ENCODE results near the gene SPATA16. TPM values are rescaled to one million over a fixed set of nuclear protein-coding genes. Genes with fewer than 3 reads are reported as not detected.

Gene SPATA16
- total and polyA plus RNA-seq, 2 experiments from 2014 or later: not detected

DNA sequence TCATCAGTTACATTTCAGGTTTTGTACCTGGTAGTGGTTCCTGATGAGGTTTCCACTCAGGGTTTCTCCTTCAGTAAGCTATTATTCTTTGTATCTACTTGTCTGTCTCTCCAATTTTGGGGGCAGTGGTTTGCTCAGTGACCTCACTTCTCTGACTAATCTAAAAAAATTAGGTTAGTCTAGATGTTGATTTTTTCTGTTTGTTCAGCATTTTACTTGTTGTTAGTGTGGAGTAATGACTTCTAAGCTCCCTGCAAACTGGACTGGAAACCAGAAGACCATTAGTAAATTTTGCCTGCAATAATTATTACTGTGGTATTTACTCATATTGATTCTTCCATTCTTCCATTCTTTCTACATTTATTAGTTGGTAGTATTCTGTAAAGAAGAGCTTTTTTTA lies 139.4 kb downstream of the SPATA16 start:
- no peaks in the 10 kb centered on the region for H3K27me3 ChIP-seq (ENCODE audit: insufficient read depth)
- no peak overlapping the region for H3K4me3 Mint-ChIP-seq
- no peaks in the 10 kb centered on the region for H3F3A ChIP-seq (replicated peaks; ENCODE audit: low read depth)
- H3K4me1 Mint-ChIP-seq: peaks cover 19% of the 10 kb centered on the region
- H3K4me3 ChIP-seq: no peak overlapping the region
- DNase-seq (ENCODE audit: low spot score): no peak
- no peak overlapping the region for H3K4me2 ChIP-seq
- H4K20me1 ChIP-seq (replicated peaks; ENCODE audit: insufficient read depth): no peaks in the 10 kb centered on the region
- no peak overlapping the region for H3K27ac Mint-ChIP-seq
- H3K27me3 Mint-ChIP-seq (ENCODE audit: insufficient read depth, low read depth, poor library complexity): no peaks in the 10 kb centered on the region
- no peaks in the 10 kb centered on the region for H3K36me3 ChIP-seq (ENCODE audit: insufficient read depth)
- no peaks in the 10 kb centered on the region; the same call in 2 of the 3 replicates for H3K9me3 Mint-ChIP-seq
- TF ChIP-seq REST (IDR thresholded peaks at IDR 0.05; ENCODE audit: unreplicated experiment): no peak
- no peak for TF ChIP-seq POLR2AphosphoS5 (IDR thresholded peaks at IDR 0.05; ENCODE audit: low read depth)
- no peak for TF ChIP-seq CREB1 (CRISPR knock-in tag; IDR thresholded peaks at IDR 0.05; ENCODE audit: low read depth)
- no peak for TF ChIP-seq NANOG (IDR thresholded peaks at IDR 0.05; ENCODE audit: borderline replicate concordance)
- TF ChIP-seq CTCF (conservative IDR thresholded peaks at IDR 0.05; ENCODE audit: low read depth in 2 of 2): no peak
- no peak for TF ChIP-seq STAT1 (IDR thresholded peaks at IDR 0.05; ENCODE audit: unreplicated experiment)
- TF ChIP-seq EZH2phosphoT487 (IDR thresholded peaks at IDR 0.05; ENCODE audit: unreplicated experiment): no peak
- no peak for TF ChIP-seq ZNF462 (CRISPR knock-in tag; IDR thresholded peaks at IDR 0.05)
- no peak for TF ChIP-seq EZH2 (IDR thresholded peaks at IDR 0.05; ENCODE audit: low read depth, unreplicated experiment)
- TF ChIP-seq, protein P1, sequence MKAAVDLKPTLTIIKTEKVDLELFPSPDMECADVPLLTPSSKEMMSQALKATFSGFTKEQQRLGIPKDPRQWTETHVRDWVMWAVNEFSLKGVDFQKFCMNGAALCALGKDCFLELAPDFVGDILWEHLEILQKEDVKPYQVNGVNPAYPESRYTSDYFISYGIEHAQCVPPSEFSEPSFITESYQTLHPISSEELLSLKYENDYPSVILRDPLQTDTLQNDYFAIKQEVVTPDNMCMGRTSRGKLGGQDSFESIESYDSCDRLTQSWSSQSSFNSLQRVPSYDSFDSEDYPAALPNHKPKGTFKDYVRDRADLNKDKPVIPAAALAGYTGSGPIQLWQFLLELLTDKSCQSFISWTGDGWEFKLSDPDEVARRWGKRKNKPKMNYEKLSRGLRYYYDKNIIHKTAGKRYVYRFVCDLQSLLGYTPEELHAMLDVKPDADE (IDR thresholded peaks at IDR 0.05): no peak
- ATAC-seq: no peak
- H2AFZ ChIP-seq: peak overlapping the region; percentile 70; the same call in 1 of the 2 replicates
- H3K79me2 ChIP-seq (replicated peaks; ENCODE audit: insufficient read depth): no peaks in the 10 kb centered on the region
- H3K36me3 Mint-ChIP-seq (ENCODE audit: low read depth): no peaks in the 10 kb centered on the region; the same call in 2 of the 3 replicates
- H3K27ac ChIP-seq (ENCODE audit: low read depth): no peak overlapping the region
- no peaks in the 10 kb centered on the region for H3K9me2 ChIP-seq (ENCODE audit: insufficient read depth)
- peaks cover 27% of the 10 kb centered on the region for H3K4me1 ChIP-seq (ENCODE audit: insufficient read depth)
